Stimulated activated CD8-positive, alpha-beta memory T cell treated with anti-CD3 and anti-CD28 coated beads, Interleukin-7, amount 100 ng/mL, for 4 hours (primary cell): ENCODE measurements around the gene TRIM33.
"Not testable (repeated sequence)": the region's sequence is repeated elsewhere in the genome, so short reads cannot be mapped to it uniquely, and the experiment has no call there.

Experiments used
- DNase-seq, 2 donors: peaks; one replicate each; pipeline ENCODE4 v3.0.0-alpha.2; 2020; ENCODE audit warnings: low read depth in 2 of 2

Gene TRIM33

GRCh38 chr1:114423455-114423854 lies 87.5 kb downstream of the TRIM33 start:
- no peak for DNase-seq

- DNase-seq, result not testable (repeated sequence)
Observed at GRCh38 chr1:114418948-114419347, 92.1 kb downstream of the TRIM33 start.

GRCh38 chr1:114397601-114398000 lies 113.4 kb downstream of the TRIM33 start:
- no peak for DNase-seq

- no peak for DNase-seq
Observed at GRCh38 chr1:114395863-114396262, 115.1 kb downstream of the TRIM33 start.

- DNase-seq, result no peak
Observed at GRCh38 chr1:114390960-114391359, 120.0 kb downstream of the TRIM33 start.

- DNase-seq, result no peak
Observed at GRCh38 chr1:114390361-114390760, 120.6 kb downstream of the TRIM33 start.

GRCh38 chr1:114388432-114389003 lies 122.5 kb downstream of the TRIM33 start:
- DNase-seq, result no peak

GRCh38 chr1:114387585-114387984 lies 123.4 kb downstream of the TRIM33 start:
- not testable (repeated sequence) for DNase-seq

DNA sequence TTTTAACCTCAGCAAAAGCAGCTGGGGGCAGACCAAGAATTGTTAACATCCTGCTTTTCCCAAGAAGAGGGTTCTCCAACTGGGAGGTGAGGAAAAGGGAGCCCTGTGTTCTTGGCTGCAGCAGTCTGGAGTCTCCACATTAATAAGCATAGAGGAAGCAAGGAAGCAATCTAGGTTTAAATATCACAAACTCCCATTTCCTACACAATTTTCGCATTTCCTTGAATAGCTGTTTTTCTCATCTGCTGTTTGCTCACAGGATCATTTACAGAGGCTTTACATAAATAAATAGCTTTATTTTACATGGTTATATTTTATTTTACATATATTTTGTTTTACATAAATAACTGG lies 124.0 kb downstream of the TRIM33 start:
- DNase-seq, result no peak

DNA sequence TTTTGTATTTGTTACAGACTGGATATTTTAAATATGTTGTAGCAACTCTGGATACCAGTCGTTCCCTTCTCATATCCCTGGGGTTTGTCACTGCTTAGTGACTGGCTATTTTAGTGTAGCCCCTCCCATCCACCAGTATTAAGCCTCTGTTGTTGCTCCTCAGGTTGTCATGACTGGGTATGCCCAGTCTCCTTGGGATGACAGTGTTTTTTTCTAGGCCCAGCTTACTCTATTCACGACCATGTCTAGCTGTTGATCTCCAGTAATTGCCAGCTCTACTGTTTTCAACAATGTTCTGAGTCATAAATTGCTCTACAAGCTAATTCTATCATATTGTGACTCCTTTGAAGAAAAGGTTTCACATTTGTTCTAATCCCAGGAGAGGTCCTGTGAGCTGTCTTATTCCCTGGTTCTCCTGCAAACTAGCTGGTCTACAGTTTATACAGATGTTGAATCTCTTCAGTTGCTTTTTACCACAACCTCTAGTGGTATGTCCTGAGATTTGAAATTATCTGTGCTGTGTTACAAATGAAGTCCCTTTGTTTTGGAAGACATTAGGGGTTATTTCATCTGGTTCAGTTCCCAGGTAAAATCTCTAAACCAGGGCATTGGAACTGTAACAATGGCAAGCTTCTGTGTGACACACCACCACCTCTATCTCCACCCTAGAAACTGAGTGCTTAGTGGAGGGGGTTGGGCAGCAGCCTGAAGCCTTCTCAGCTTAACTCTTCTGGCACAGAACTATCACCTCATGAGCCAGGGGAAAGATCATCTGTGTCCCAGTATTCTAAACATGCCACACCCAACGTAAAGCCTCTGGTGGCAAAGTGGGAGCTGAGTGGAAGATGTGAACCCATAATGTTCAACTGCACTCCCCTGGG lies 124.6 kb downstream of the TRIM33 start:
- no peak for DNase-seq

DNA sequence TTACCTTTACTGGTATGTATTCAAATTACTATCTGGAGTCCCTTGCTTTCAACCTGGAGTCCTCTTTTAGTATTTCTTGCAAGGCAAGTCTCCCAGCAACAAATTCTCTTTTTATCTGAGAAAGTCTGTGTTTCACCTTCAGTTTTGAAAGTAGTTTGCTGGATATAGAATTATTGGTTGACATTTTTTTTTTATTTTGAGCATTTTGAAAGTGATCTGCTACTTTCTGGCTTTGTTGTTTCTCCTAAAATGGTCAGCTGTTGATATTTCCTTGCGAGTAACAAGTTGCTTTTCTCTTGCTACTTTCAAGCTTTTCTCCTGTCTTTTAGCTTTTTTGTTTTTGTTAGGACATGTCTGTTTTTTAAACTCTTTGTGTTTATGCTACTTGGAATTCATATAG lies 126.1 kb downstream of the TRIM33 start:
- no peak for DNase-seq

- DNase-seq, result no peak
Observed at GRCh38 chr1:114379987-114380386, 131.0 kb downstream of the TRIM33 start.

- DNase-seq, result no peak
Observed at GRCh38 chr1:114379358-114379757, 131.6 kb downstream of the TRIM33 start.

DNA sequence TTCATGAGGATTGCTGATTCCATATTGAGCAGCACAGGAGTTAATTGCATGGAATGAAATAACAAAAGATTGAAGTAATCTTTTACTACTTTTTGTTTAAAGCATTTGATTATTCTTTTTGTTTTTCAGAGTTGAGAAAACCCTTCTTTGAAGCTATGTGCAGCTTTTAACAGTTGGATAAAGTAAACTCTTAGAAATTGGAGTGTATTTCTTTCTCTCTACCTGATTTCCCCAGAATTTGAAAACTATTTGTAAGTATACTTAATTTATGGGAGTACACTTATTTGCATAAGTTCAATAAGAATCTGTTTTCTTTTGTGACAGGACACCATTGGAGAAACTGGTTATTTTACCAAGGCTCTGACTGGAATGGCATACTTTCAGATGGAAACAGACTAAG lies 133.6 kb downstream of the TRIM33 start:
- no peak for DNase-seq

- no peak for DNase-seq
Observed at GRCh38 chr1:114369930-114370329, 141.1 kb downstream of the TRIM33 start.

DNA sequence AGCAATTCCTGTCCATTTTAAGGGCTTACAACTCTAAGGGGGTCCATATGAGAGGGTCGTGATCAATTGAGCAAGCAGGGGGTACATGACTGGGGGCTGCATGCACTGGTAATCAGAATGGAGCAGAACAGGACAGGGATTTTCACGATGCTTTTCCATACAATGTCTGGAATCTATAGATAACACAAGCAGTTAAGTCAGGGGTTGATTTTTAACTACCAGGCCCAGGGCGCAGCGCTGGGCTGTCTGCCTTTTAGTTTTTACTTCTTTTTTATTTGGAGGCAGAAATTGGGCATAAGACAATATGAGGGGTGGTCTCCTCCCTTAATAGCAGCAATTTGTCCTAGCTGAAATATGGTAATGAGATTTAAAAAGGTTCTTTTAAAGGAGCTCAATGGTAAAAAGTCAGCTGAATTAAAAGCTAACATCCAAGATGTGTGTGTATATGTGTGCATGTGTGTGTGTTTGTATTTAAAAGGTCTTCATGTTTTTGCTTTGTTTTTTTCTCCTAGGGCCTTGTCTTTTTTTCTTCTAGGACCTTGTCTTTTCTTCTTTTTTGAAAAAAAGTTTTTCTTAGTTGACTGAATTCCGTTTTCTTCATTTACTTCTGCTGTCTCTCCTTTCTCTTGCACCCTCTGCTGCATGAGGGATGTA lies 141.6 kb downstream of the TRIM33 start:
- DNase-seq, result not testable (repeated sequence)

- DNase-seq, result no peak
Observed at GRCh38 chr1:114368560-114369255, 142.3 kb downstream of the TRIM33 start.

DNA sequence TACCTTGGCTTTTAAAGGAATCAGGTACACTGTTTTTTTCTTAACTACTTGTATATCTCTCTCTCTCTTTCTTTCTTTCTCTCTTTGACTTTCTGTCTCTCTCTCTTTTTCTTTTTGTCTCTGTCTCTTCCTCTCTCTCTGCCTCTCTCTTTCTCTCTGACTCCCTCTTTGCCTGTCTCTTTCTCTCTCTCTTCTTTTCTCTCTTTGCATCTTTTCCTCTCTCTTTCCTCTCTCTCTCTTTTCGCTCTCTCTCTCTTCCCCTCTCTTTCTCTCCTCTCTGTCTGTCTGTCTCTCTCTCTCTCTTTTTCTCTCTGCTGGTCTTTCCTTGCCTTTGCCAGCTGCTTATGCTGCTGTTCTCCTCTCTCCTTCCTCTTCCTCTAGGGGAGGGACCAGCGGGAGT lies 143.2 kb downstream of the TRIM33 start:
- DNase-seq, result no peak

GRCh38 chr1:114363230-114363629 lies 147.8 kb downstream of the TRIM33 start:
- not testable (repeated sequence) for DNase-seq

DNA sequence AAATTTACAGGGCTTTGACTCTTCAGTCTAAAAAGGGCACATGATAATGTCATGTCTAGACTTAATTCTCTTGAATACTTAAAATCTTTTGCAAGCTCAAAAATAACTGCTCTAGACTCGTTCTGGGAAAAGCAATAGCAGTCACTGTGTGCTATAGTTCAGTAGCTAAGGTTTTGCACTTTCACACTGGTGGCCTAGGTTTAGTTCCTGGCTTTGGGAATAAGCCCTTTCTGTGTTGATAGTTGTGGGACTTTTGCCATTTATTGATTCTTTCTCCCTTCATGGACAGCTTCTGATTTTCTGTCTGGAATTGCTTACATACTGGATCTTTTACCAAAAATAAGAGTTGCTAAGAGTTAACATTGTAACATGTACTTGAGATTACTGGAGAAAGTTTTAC lies 151.2 kb downstream of the TRIM33 start:
- DNase-seq, result no peak

- no peak for DNase-seq
Observed at GRCh38 chr1:114355240-114355639, 155.8 kb downstream of the TRIM33 start.

DNA sequence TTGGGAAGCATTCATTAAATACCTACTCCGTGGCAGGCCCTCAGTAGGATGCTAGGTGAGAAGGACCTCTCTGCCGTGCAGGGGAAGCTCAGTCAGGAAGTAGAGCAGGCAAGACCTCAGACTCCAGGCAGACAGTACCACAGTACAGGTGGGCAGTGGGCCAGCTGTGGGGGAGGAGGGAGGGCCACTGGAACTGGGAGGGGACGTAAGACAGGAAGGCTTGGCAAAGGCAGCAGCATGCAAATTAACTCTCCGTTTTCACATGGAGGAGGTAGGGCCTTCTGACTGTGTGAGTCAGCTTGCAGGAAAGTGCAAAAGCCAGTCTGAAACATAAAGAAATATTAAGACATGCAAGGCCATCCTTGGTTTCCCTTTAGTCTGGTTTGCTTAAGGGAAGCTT lies 157.7 kb downstream of the TRIM33 start:
- no peak for DNase-seq
